OCI-LY7 (cell line): Measurements from ENCODE around the gene LMAN2L. TPM values are rescaled to one million over a fixed set of nuclear protein-coding genes. Genes with fewer than 3 reads are reported as not detected.

Experiments
- BruUV-seq: library from RNA; stranded (reverse); fragments of 400-500 nt; replicated peaks from 2 replicates; lab custom pipeline; 2021; lab: Mats Ljungman, UMichigan
- CTCF ChIA-PET: fragments of 300-600 bp; sonication (Branson Sonifier 250); formaldehyde crosslinking; loops from one replicate; lab custom pipeline; 2022; ENCODE audit warnings: antibody characterized with exemption; ENCODE audit not compliant: unreplicated experiment; lab: Charles Lee
- POLR2A ChIA-PET: fragments of 300-600 bp; sonication (Branson Sonifier 250); formaldehyde crosslinking; loops from one replicate; lab custom pipeline; 2022; ENCODE audit warnings: antibody characterized with exemption; lab: Charles Lee
- DNase-seq: peaks from one replicate; pipeline ENCODE4 v3.0.0-alpha.2; 2015; ENCODE audit warnings: low spot score
- H2AFZ ChIP-seq: fragments of 200-600 bp; sonication (generic), shearing (Covaris generic); 2 replicates; pipeline ENCODE4 v1.6.1; 2014; ENCODE audit warnings: mild to moderate bottlenecking, antibody characterized with exemption, low read length, moderate library complexity
- H3K27ac ChIP-seq: fragments of 200-600 bp; sonication (generic); 2 replicates; pipeline ENCODE4 v1.5.1; 2014; ENCODE audit warnings: mixed run types, low read depth, mild to moderate bottlenecking, moderate library complexity, low read length, inconsistent platforms; ENCODE audit not compliant: poor library complexity, severe bottlenecking
- H3K36me3 ChIP-seq: fragments of 200-600 bp; sonication (generic); 2 replicates; pipeline ENCODE4 v1.6.1; 2014; ENCODE audit warnings: mild to moderate bottlenecking, antibody characterized with exemption, low read length, moderate library complexity, mixed read lengths; ENCODE audit not compliant: insufficient read depth
- H3K4me1 ChIP-seq: fragments of 200-600 bp; sonication (generic); 2 replicates; pipeline ENCODE4 v1.5.1; 2014; ENCODE audit warnings: mild to moderate bottlenecking, low read length; ENCODE audit not compliant: insufficient read depth, poor library complexity, severe bottlenecking
- H3K4me2 ChIP-seq: fragments of 200-600 bp; sonication (generic); 2 replicates; pipeline ENCODE4 v1.6.1; 2014; ENCODE audit warnings: mild to moderate bottlenecking, low read length
- H3K4me3 ChIP-seq: fragments of 200-600 bp; sonication (generic); 2 replicates; pipeline ENCODE4 v1.5.1; 2014; ENCODE audit warnings: mild to moderate bottlenecking, low read depth, low read length; ENCODE audit not compliant: poor library complexity, severe bottlenecking
- H3K79me2 ChIP-seq: fragments of 200-600 bp; sonication (generic); 2 replicates; pipeline ENCODE4 v1.6.1; 2016; ENCODE audit warnings: low read depth, mild to moderate bottlenecking, low read length, moderate library complexity, mixed read lengths; ENCODE audit not compliant: insufficient read depth
- H3K9me2 ChIP-seq: fragments of 200-600 bp; sonication (generic); 2 replicates; pipeline ENCODE4 v1.6.1; 2016; ENCODE audit warnings: mild to moderate bottlenecking, low read length, mixed read lengths; ENCODE audit not compliant: insufficient read depth
- H3K9me3 ChIP-seq: fragments of 200-600 bp; sonication (generic); 2 replicates; pipeline ENCODE4 v1.6.1; 2014; ENCODE audit warnings: mild to moderate bottlenecking, mixed run types, low read length, mixed read lengths
- H4K20me1 ChIP-seq: fragments of 200-600 bp; sonication (generic); 2 replicates; pipeline ENCODE4 v1.6.1; 2014; ENCODE audit warnings: mild to moderate bottlenecking, antibody characterized with exemption, low read length, moderate library complexity, mixed read lengths; ENCODE audit not compliant: insufficient read depth
- EZH2phosphoT487 ChIP-seq: fragments of 200-600 bp; sonication (generic); IDR thresholded peaks from 2 replicates; pipeline ENCODE4 v1.6.1; 2018; ENCODE audit warnings: low read depth, borderline replicate concordance, mild to moderate bottlenecking, mixed run types, antibody characterized with exemption, low read length, moderate library complexity, mixed read lengths
- intact Hi-C: fragments of 100-400 bp; cut with micrococcal nuclease; formaldehyde crosslinking; loops from one replicate; pipeline ENCODE4 v1.10.0; 2022; ENCODE audit not compliant: unreplicated experiment
- total RNA-seq, 2 experiments: library from RNA; depleted of rRNA in 1 of 2; stranded (reverse); fragments of >200 nt in 1 of 2; shearing (Covaris generic) in 1 of 2; gene quantifications; 2 replicates each; pipeline ENCODE4 v1.2.3, GENCODE V29; 2014 to 2022
- TF ChIP-seq, protein P1 (sequence below): fragments of 200-600 bp; sonication (generic); conservative IDR thresholded peaks from 2 replicates; pipeline ENCODE4 v1.5.1; 2014; ENCODE audit warnings: mild to moderate bottlenecking, antibody characterized with exemption, low read length, moderate library complexity, mixed read lengths

Gene LMAN2L
- total RNA-seq, 2 experiments from 2014 or later, result 11.3 to 12.9 TPM

- Histone ChIP-seq H3K9me3 (no peaks in the 10 kb centered on the region), H4K20me1 (no peaks in the 10 kb centered on the region), H3K9me2 (no peaks in the 10 kb centered on the region), H2AFZ (no peak overlapping the region), H3K79me2 (no peaks in the 10 kb centered on the region), H3K4me1 (no peaks in the 10 kb centered on the region), H3K27ac (no peak overlapping the region), H3K4me2 (no peak overlapping the region), H3K4me3 (no peak overlapping the region), H3K36me3 (peaks cover 68% of the 10 kb centered on the region)
- TF ChIP-seq, protein P1, sequence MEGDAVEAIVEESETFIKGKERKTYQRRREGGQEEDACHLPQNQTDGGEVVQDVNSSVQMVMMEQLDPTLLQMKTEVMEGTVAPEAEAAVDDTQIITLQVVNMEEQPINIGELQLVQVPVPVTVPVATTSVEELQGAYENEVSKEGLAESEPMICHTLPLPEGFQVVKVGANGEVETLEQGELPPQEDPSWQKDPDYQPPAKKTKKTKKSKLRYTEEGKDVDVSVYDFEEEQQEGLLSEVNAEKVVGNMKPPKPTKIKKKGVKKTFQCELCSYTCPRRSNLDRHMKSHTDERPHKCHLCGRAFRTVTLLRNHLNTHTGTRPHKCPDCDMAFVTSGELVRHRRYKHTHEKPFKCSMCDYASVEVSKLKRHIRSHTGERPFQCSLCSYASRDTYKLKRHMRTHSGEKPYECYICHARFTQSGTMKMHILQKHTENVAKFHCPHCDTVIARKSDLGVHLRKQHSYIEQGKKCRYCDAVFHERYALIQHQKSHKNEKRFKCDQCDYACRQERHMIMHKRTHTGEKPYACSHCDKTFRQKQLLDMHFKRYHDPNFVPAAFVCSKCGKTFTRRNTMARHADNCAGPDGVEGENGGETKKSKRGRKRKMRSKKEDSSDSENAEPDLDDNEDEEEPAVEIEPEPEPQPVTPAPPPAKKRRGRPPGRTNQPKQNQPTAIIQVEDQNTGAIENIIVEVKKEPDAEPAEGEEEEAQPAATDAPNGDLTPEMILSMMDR, result no peak
- no peak for TF ChIP-seq EZH2phosphoT487
- intact Hi-C loops, result no loop called here
- ChIA-PET POLR2A (no interaction called here), CTCF (no interaction called here)
- DNase-seq, result no peak
- BruUV-seq, result no TSS peak
Measured at GRCh38 chr2:96710985-96711384, 28.9 kb downstream of the LMAN2L start.

GRCh38 chr2:96703021-96703751, 36.7 kb downstream of the LMAN2L start:
- Histone ChIP-seq H3K4me3 (no peak overlapping the region), H2AFZ (no peak overlapping the region), H3K9me3 (no peaks in the 10 kb centered on the region), H4K20me1 (no peaks in the 10 kb centered on the region), H3K79me2 (no peaks in the 10 kb centered on the region), H3K9me2 (no peaks in the 10 kb centered on the region), H3K4me2 (no peak overlapping the region), H3K36me3 (peaks cover 39% of the 10 kb centered on the region), H3K27ac (no peak overlapping the region), H3K4me1 (no peaks in the 10 kb centered on the region)
- no TSS peak for BruUV-seq
- no peak for TF ChIP-seq EZH2phosphoT487
- TF ChIP-seq, protein P1, result no peak
- no peak for DNase-seq
- intact Hi-C loops, result no loop called here
- POLR2A ChIA-PET, result interaction anchor here (0.7 kb wide), 1 partner anchor 49 kb away, joined by 3 read pairs; no protein-coding TSS in a partner anchor
- CTCF ChIA-PET, result no interaction called here

- Histone ChIP-seq H3K4me1 (no peaks in the 10 kb centered on the region), H3K4me3 (no peak overlapping the region), H4K20me1 (no peaks in the 10 kb centered on the region), H3K79me2 (no peaks in the 10 kb centered on the region), H3K9me2 (no peaks in the 10 kb centered on the region), H3K36me3 (peaks cover 29% of the 10 kb centered on the region), H3K4me2 (no peak overlapping the region), H3K27ac (no peak overlapping the region), H2AFZ (no peak overlapping the region), H3K9me3 (no peaks in the 10 kb centered on the region)
- intact Hi-C loops, result no loop called here
- TF ChIP-seq EZH2phosphoT487, result no peak
- TF ChIP-seq, protein P1, result no peak
- CTCF ChIA-PET, result interaction anchor here (0.5 kb wide), 1 partner anchor 26 kb away, joined by 3 read pairs; no protein-coding TSS in a partner anchor
- no peak for DNase-seq
- POLR2A ChIA-PET, result interaction anchor here (0.7 kb wide), 1 partner anchor 72 kb away, joined by 3 read pairs; no protein-coding TSS in a partner anchor
- BruUV-seq, result no TSS peak
Measured at GRCh38 chr2:96702098-96702785, 37.6 kb downstream of the LMAN2L start.
